ENCODE results near the gene FAM47E.

DNA sequence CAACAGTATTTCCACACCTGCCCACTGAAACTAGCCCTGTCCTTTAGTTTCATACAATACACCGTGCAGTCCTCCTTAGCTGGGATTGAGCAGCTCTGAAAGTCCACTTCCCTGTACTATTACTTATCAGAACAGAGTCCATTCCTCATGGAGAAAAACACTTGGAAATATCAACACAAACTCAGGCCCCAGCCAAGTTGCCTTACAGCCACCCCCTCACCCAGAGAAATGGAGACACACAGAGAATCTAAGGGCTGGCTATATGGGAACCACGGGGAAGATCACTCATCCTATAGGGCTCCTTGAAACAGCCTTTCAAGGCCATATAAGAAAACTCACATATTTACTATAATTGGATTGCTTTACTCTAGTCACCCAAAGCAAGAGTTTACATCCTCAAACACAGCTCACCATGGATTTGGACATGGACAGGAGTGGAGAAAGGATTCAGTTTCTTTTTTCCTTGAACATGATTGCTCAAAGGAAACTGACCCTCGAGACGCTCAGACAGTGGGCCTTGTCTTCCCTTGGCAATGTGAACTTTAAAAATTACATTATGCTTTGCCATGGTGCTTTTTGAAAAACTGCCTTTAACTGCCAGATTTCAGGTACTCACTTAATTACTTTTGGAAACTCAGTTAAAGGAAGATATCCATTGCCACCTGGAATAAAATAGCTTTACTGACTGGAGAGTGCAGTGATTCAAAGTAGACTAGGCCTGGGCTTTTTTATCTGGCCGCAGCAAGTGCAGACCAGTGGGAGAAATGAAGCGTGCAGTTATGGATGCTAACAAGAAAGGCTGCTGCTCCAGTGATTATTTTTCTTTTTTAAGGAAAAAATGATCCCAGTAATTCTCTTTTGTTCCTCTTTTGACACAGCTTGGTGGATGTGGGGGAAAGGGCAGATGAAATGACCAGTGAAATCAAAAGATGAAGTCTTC, 39.5 kb upstream of the FAM47E start:
- no peak for TF ChIP-seq CTCF (IDR thresholded peaks at IDR 0.05)
- no peak for TF ChIP-seq POLR2A (IDR thresholded peaks at IDR 0.05)
